Cardiac fibroblast (primary cell): ENCODE data around the gene ADAR.

ENCODE experiments used
- DNase-seq, 2 donors: peaks; one replicate each; pipeline versions ENCODE4 v3.0.0 to v3.0.0-alpha.2; 2010; ENCODE audit warnings: low read depth in 2 of 2
- H3K4me3 ChIP-seq, 2 donors: replicated peaks in 1 of 2; 1 replicate in 1 of 2; 2 replicates in 1 of 2; pipeline ENCODE4 v1.5.1; 2011; ENCODE audit warnings: low read depth in 2 of 2, low read length in 2 of 2, mild to moderate bottlenecking in 2 of 2, moderate library complexity in 1 of 2
- CTCF ChIP-seq: IDR thresholded peaks from one replicate; pipeline ENCODE4 v1.5.1; 2011; ENCODE audit warnings: low read depth, mild to moderate bottlenecking, low read length, inconsistent platforms

Gene ADAR

DNA sequence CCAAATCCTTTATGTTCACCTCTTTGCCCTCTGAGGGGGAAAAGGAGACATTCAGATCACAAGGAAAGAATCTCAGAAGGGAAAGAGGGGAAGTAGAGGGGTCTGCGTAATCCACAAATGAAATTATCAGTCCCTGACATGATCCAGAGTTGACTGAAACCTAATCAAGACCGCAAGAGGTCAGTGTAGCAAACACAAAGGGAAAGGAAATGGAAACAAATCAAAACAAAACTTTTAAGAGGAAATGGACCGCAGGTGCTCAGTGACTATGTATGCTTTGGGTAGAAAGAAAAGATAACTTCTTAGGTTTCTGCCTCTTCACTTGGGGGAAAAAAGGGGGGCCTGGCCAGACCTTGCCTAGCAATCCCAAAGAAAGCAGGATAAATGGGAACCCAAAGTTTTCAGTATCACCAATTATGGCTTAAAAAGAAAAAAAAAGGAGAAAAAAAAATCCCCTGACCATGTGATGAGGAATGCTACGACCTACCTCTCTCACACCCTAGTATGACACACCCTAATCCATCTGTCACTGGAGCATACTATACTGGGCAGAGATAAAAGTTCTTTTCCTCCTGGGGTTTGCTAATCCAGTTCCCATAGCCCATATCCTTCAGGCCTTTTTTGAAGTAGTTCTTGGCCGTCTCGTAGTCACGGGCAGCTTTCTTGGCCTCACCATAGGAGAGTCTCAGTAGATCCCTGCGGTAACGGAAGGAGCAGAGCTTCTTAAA lies 23.6 kb downstream of the ADAR start:
- no peak overlapping the region for H3K4me3 ChIP-seq
- DNase-seq, result peak in 1 of 2 donors; percentile 23
- no peak for TF ChIP-seq CTCF

DNA sequence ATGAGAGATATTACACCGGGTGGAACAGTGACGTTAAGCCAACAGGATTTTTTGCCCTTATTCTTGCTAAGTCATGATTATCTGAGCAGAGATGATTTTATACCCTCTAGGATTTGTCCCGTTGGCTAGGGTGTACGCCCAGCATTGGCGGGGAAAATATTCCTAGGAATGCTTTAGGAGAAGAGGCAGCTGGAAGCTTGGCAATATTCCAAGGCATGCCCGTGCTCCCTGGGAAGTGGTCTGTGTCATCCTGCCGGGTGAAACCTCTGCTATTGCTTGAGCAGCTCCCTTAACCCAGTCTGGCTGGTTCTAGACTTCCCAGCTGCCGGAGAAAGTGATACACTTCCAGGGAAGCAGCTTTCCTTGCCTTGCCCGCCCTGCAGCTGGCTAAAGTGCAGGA lies 24.2 kb downstream of the ADAR start:
- TF ChIP-seq CTCF, result no peak
- peak; percentile 36 to 74 for DNase-seq
- no peak overlapping the region for H3K4me3 ChIP-seq

- no peak for TF ChIP-seq CTCF
- no peak overlapping the region for H3K4me3 ChIP-seq
- DNase-seq, result no peak
Observed at GRCh38 chr1:154582885-154583284, 25.1 kb downstream of the ADAR start.

- no peak for TF ChIP-seq CTCF
- H3K4me3 ChIP-seq, result no peak overlapping the region
- DNase-seq, result no peak
Observed at GRCh38 chr1:154581766-154582165, 26.2 kb downstream of the ADAR start.

DNA sequence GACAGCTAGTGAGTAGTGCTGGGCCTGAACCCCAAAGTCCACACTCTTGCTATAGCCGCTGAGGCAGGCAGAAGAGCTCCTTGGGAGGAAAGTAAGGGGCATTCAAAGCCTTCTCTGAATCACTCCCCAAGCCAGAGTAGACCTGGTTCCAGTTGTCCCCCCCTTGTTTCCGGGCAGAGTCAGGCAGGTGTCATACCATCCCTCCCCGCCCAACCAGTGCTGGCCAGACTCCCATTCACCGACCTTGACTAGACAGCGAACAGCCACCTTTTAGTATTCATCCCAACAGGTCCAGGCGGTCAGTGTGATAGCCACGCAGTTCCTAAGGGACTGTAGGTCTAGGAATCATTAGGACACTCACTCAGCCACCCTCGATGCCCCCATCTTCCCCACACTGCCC lies 28.6 kb downstream of the ADAR start:
- TF ChIP-seq CTCF, result no peak
- H3K4me3 ChIP-seq, result no peak overlapping the region
- no peak for DNase-seq

GRCh38 chr1:154578058-154578418 lies 29.9 kb downstream of the ADAR start:
- no peak overlapping the region for H3K4me3 ChIP-seq
- no peak for TF ChIP-seq CTCF
- peak in 1 of 2 donors; percentile 30 for DNase-seq
